SU-DHL-6 (cell line): ENCODE measurements around the gene OR51A7.
"Not testable (repeated sequence)": the region's sequence is repeated elsewhere in the genome, so short reads cannot be mapped to it uniquely, and the experiment has no call there.

Experiments used
- H2AFZ ChIP-seq: fragments of 200-600 bp; sonication (generic); 2 replicates; pipeline ENCODE4 v1.6.1; 2014; ENCODE audit warnings: low read depth, mild to moderate bottlenecking, moderate library complexity, mixed read lengths, antibody characterized with exemption, low read length; ENCODE audit not compliant: severe bottlenecking
- H3F3A ChIP-seq: fragments of 200-600 bp; shearing (Covaris generic); 2 replicates; pipeline ENCODE4 v1.6.0; 2016; ENCODE audit warnings: antibody characterized with exemption, mild to moderate bottlenecking; ENCODE audit not compliant: insufficient read depth
- H3K27ac ChIP-seq: fragments of 200-600 bp; sonication (generic); 2 replicates; pipeline ENCODE4 v1.5.1; 2016; ENCODE audit warnings: low read depth, mild to moderate bottlenecking, low read length, moderate library complexity, mixed read lengths
- H3K27me3 ChIP-seq: fragments of 200-600 bp; sonication (generic), shearing (Covaris generic); 2 replicates; pipeline ENCODE4 v1.6.0; 2014; ENCODE audit warnings: mild to moderate bottlenecking, low read length
- H3K36me3 ChIP-seq: fragments of 200-600 bp; sonication (generic); 2 replicates; pipeline ENCODE4 v1.6.1; 2014; ENCODE audit warnings: mild to moderate bottlenecking, low read length, mixed read lengths
- H3K4me2 ChIP-seq: fragments of 300-600, 200-600 bp; shearing (Covaris generic), sonication (generic); 2 replicates; pipeline ENCODE4 v1.6.0; 2014; ENCODE audit warnings: low read length, low read depth, mild to moderate bottlenecking; ENCODE audit not compliant: poor library complexity, severe bottlenecking
- H3K4me3 ChIP-seq: fragments of 200-600 bp; sonication (generic); 2 replicates; pipeline ENCODE4 v1.5.1; 2014; ENCODE audit warnings: antibody characterized with exemption, low read length, mild to moderate bottlenecking, mixed read lengths; ENCODE audit not compliant: insufficient read depth, poor library complexity, severe bottlenecking
- H3K79me2 ChIP-seq: fragments of 200-600 bp; sonication (generic); 2 replicates; pipeline ENCODE4 v1.6.1; 2014; ENCODE audit warnings: mild to moderate bottlenecking, low read length, moderate library complexity; ENCODE audit not compliant: insufficient read depth
- H3K9ac ChIP-seq: fragments of 200-600 bp; sonication (generic); 2 replicates; pipeline ENCODE4 v1.7.0; 2014; ENCODE audit warnings: mild to moderate bottlenecking, low read length
- H3K9me2 ChIP-seq: fragments of 200-600 bp; sonication (generic); replicated peaks from 2 replicates; pipeline ENCODE4 v1.6.1; 2014; ENCODE audit warnings: low read length; ENCODE audit not compliant: insufficient read depth
- H3K9me3 ChIP-seq: fragments of 200-600 bp; sonication (generic); 2 replicates; pipeline ENCODE4 v1.6.1; 2014; ENCODE audit warnings: low read length, mixed read lengths; ENCODE audit not compliant: insufficient read depth
- H4K20me1 ChIP-seq: fragments of 200-600 bp; sonication (generic); 2 replicates; pipeline ENCODE4 v1.6.1; 2014; ENCODE audit warnings: low read depth, mild to moderate bottlenecking, antibody characterized with exemption, low read length, moderate library complexity, mixed read lengths
- EZH2phosphoT487 ChIP-seq: fragments of 200-600 bp; sonication (generic), shearing (Covaris generic); conservative IDR thresholded peaks from 2 replicates; pipeline ENCODE4 v1.6.1; 2018; ENCODE audit warnings: mild to moderate bottlenecking, antibody characterized with exemption, low read length, moderate library complexity, mixed read lengths
- TF ChIP-seq, protein P1 (sequence below): fragments of 200-600 bp; sonication (generic); IDR thresholded peaks from one replicate; pipeline ENCODE4 v1.5.1; 2017; ENCODE audit warnings: antibody characterized with exemption, mild to moderate bottlenecking, low read length, moderate library complexity; ENCODE audit not compliant: insufficient read depth, poor library complexity, severe bottlenecking

OR51A7 gene

DNA sequence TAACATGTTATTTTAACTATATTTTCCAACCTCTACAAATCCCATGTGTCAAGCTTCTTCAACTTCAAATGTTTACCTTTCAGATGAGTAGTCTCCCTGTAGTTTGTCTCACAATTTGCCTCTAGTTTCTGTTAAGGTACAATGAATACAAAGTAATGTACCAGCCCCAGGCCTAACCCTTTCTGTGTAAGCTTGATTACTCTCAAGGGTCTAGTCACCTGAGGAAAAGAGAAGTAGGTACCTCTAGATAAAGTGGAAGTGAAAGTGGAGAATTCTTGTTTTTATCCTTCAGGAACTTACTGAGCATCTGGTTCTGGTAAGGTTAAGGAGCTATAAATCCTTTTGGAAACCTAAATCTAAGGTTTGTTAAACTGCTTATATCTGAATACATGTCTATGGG lies at the start of gene OR51A7:
Gene OR51A7, plus strand, starts transcription at position 300 of the 400 bp plus-strand sequence. CDS start 3,587 bp downstream, outside the sequence.
- no peak within 1 kb of the TSS for H3K9ac ChIP-seq
- no peak within 1 kb of the TSS for H3K4me3 ChIP-seq
- H3K36me3 ChIP-seq = no peaks in the 10 kb centered on the region
- no peaks in the 10 kb centered on the region for H3F3A ChIP-seq
- H3K4me2 ChIP-seq = no peak within 1 kb of the TSS
- no peaks in the 10 kb centered on the region for H3K9me2 ChIP-seq
- no peaks in the 10 kb centered on the region for H4K20me1 ChIP-seq
- 0 out of 2 replicates have a peak, but pooled peaks cover 3% of the 10 kb centered on the region for H3K27me3 ChIP-seq
- no peak within 1 kb of the TSS for H2AFZ ChIP-seq
- no peaks in the 10 kb centered on the region for H3K9me3 ChIP-seq
- H3K79me2 ChIP-seq = no peaks in the 10 kb centered on the region
- TF ChIP-seq, protein P1, sequence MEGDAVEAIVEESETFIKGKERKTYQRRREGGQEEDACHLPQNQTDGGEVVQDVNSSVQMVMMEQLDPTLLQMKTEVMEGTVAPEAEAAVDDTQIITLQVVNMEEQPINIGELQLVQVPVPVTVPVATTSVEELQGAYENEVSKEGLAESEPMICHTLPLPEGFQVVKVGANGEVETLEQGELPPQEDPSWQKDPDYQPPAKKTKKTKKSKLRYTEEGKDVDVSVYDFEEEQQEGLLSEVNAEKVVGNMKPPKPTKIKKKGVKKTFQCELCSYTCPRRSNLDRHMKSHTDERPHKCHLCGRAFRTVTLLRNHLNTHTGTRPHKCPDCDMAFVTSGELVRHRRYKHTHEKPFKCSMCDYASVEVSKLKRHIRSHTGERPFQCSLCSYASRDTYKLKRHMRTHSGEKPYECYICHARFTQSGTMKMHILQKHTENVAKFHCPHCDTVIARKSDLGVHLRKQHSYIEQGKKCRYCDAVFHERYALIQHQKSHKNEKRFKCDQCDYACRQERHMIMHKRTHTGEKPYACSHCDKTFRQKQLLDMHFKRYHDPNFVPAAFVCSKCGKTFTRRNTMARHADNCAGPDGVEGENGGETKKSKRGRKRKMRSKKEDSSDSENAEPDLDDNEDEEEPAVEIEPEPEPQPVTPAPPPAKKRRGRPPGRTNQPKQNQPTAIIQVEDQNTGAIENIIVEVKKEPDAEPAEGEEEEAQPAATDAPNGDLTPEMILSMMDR = no peak
- no peak for TF ChIP-seq EZH2phosphoT487
- no peak within 1 kb of the TSS for H3K27ac ChIP-seq

- not testable (repeated sequence) for H3K36me3 ChIP-seq, H3K27me3 ChIP-seq, H2AFZ ChIP-seq, H3F3A ChIP-seq, H3K79me2 ChIP-seq, H3K4me2 ChIP-seq, H3K4me3 ChIP-seq, H3K27ac ChIP-seq, H3K9ac ChIP-seq, H3K9me2 ChIP-seq, H4K20me1 ChIP-seq, H3K9me3 ChIP-seq
These were observed 49.3 kb upstream of the OR51A7 start for GRCh38 chr11:4854286-4854685.

- no peaks in the 10 kb centered on the region for H3K27me3 ChIP-seq
- TF ChIP-seq EZH2phosphoT487 = no peak
- TF ChIP-seq, protein P1 = no peak
- H3K4me2 ChIP-seq = no peak overlapping the region
- H3K9ac ChIP-seq = no peak overlapping the region
- no peaks in the 10 kb centered on the region for H3K79me2 ChIP-seq
- H3K27ac ChIP-seq = no peak overlapping the region
- no peaks in the 10 kb centered on the region for H3K36me3 ChIP-seq
- no peak overlapping the region for H2AFZ ChIP-seq
- H3K4me3 ChIP-seq = no peak overlapping the region
- H3K9me2 ChIP-seq = no peaks in the 10 kb centered on the region
- H4K20me1 ChIP-seq = no peaks in the 10 kb centered on the region
- H3F3A ChIP-seq = no peaks in the 10 kb centered on the region
- H3K9me3 ChIP-seq = no peaks in the 10 kb centered on the region
These were observed 40.9 kb upstream of the OR51A7 start for GRCh38 chr11:4862447-4863236.

DNA sequence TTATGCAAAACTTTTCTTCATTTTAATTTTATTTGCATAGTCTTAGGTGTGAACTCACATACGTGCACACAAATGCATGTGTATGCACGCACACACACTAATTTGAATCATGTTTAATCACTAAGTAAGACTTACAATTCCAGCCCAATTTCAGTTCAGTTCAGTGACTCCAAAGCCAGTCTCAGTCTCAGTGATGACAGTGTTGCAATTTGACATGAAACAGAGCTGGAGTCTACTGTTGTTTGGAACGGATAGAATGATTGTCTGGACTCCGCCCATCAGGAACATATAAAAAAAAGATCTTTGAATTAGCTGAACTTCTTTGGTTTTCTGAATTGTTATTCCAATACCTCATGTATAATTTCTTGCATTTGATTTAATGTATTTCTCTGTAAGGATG lies 39.7 kb upstream of the OR51A7 start:
- Histone ChIP-seq H3K79me2 (no peaks in the 10 kb centered on the region), H3K9me3 (no peaks in the 10 kb centered on the region), H2AFZ (no peak overlapping the region), H3K27ac (no peak overlapping the region), H3K9ac (no peak overlapping the region), H3K27me3 (no peaks in the 10 kb centered on the region), H3K4me3 (no peak overlapping the region), H3F3A (no peaks in the 10 kb centered on the region), H4K20me1 (no peaks in the 10 kb centered on the region), H3K9me2 (no peaks in the 10 kb centered on the region), H3K4me2 (no peak overlapping the region), H3K36me3 (no peaks in the 10 kb centered on the region)
- no peak for TF ChIP-seq EZH2phosphoT487
- TF ChIP-seq, protein P1 = no peak
